RWPE1 (cell line): ENCODE measurements around the gene FRMD3.

Experiments used
- CTCF ChIA-PET: fragments of 350-600 bp; sonication (Branson Sonifier 250); formaldehyde crosslinking; extraction: SDS; loops from one replicate; lab custom pipeline; 2021; lab: Yijun Ruan, JAX
- POLR2A ChIA-PET: fragments of 400-600 bp; formaldehyde crosslinking; extraction: SDS; loops from one replicate; lab custom pipeline; 2020; ENCODE audit warnings: antibody characterized with exemption; ENCODE audit not compliant: low non-redundant PET; lab: Yijun Ruan, JAX
- DNase-seq: peaks from one replicate; pipeline ENCODE4 v3.0.0; 2012; ENCODE audit warnings: low spot score
- H3K27ac ChIP-seq: fragments of 450-650 bp; 2 replicates; pipeline ENCODE4 v1.5.1; 2017
- TF ChIP-seq, protein P1 (sequence below): fragments of 450-650 bp; conservative IDR thresholded peaks from 2 replicates; pipeline ENCODE4 v1.5.1; 2017; ENCODE audit warnings: low read depth, mild to moderate bottlenecking

Gene FRMD3

GRCh38 chr9:83420486-83420885, 117.7 kb downstream of the FRMD3 start:
- ChIA-PET POLR2A (no interaction called here), CTCF (no interaction called here)
- no peak overlapping the region for H3K27ac ChIP-seq
- TF ChIP-seq, protein P1, sequence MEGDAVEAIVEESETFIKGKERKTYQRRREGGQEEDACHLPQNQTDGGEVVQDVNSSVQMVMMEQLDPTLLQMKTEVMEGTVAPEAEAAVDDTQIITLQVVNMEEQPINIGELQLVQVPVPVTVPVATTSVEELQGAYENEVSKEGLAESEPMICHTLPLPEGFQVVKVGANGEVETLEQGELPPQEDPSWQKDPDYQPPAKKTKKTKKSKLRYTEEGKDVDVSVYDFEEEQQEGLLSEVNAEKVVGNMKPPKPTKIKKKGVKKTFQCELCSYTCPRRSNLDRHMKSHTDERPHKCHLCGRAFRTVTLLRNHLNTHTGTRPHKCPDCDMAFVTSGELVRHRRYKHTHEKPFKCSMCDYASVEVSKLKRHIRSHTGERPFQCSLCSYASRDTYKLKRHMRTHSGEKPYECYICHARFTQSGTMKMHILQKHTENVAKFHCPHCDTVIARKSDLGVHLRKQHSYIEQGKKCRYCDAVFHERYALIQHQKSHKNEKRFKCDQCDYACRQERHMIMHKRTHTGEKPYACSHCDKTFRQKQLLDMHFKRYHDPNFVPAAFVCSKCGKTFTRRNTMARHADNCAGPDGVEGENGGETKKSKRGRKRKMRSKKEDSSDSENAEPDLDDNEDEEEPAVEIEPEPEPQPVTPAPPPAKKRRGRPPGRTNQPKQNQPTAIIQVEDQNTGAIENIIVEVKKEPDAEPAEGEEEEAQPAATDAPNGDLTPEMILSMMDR, result no peak
- no peak for DNase-seq

GRCh38 chr9:83419961-83420360, 118.2 kb downstream of the FRMD3 start:
- ChIA-PET POLR2A (no interaction called here), CTCF (no interaction called here)
- TF ChIP-seq, protein P1, result no peak
- H3K27ac ChIP-seq, result no peak overlapping the region
- no peak for DNase-seq

DNA sequence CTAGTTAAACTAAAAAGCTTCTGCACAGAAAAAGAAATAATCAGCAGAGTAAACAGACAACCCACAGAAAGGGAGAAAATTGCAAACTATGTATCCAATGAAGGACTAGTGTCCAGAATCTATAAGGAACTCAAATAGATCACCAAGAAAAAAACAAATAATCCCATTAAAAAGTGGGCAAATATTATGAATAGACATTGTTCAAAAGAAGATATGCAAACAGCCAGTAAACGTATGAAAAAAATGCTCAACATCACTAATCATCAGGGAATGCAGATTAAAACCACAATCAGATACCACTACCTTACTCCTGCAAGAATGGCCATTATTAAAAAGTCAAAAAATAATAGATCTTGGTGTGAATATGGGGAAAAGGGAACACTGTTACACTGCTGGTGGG, 119.9 kb downstream of the FRMD3 start:
- ChIA-PET CTCF (interaction anchor here (0.7 kb wide), 1 partner anchor 16 kb away, joined by 3 read pairs; no protein-coding TSS in a partner anchor), POLR2A (no interaction called here)
- no peak for DNase-seq
- no peak overlapping the region for H3K27ac ChIP-seq
- TF ChIP-seq, protein P1, result no peak

- ChIA-PET POLR2A (no interaction called here), CTCF (no interaction called here)
- DNase-seq, result no peak
- TF ChIP-seq, protein P1, result no peak
- no peak overlapping the region for H3K27ac ChIP-seq
Observed at GRCh38 chr9:83413367-83413766, 124.8 kb downstream of the FRMD3 start.

GRCh38 chr9:83410701-83411100, 127.5 kb downstream of the FRMD3 start:
- CTCF ChIA-PET, result no interaction called here

GRCh38 chr9:83406921-83407320, 131.3 kb downstream of the FRMD3 start:
- ChIA-PET CTCF (interaction anchor here (0.6 kb wide), 1 partner anchor 1195 kb away, joined by 3 read pairs; no protein-coding TSS in a partner anchor), POLR2A (no interaction called here)
- no peak for DNase-seq
- no peak overlapping the region for H3K27ac ChIP-seq
- TF ChIP-seq, protein P1, result no peak

More at GRCh38 chr9:83410701-83411100, 127.5 kb downstream of the FRMD3 start:
- POLR2A ChIA-PET, result no interaction called here
- TF ChIP-seq, protein P1, result no peak
- H3K27ac ChIP-seq, result no peak overlapping the region
- no peak for DNase-seq
